SU-DHL-6 (cell line): ENCODE measurements around the gene KLLN.

Experiments
- EZH2phosphoT487 ChIP-seq: fragments of 200-600 bp; sonication (generic), shearing (Covaris generic); conservative IDR thresholded peaks from 2 replicates; pipeline ENCODE4 v1.6.1; 2018; ENCODE audit warnings: mild to moderate bottlenecking, antibody characterized with exemption, low read length, moderate library complexity, mixed read lengths
- TF ChIP-seq, protein P1 (sequence below): fragments of 200-600 bp; sonication (generic); IDR thresholded peaks from one replicate; pipeline ENCODE4 v1.5.1; 2017; ENCODE audit warnings: antibody characterized with exemption, mild to moderate bottlenecking, low read length, moderate library complexity; ENCODE audit not compliant: insufficient read depth, poor library complexity, severe bottlenecking

GRCh38 chr10:87827681-87828080, 35.7 kb downstream of the KLLN start:
- TF ChIP-seq, protein P1, sequence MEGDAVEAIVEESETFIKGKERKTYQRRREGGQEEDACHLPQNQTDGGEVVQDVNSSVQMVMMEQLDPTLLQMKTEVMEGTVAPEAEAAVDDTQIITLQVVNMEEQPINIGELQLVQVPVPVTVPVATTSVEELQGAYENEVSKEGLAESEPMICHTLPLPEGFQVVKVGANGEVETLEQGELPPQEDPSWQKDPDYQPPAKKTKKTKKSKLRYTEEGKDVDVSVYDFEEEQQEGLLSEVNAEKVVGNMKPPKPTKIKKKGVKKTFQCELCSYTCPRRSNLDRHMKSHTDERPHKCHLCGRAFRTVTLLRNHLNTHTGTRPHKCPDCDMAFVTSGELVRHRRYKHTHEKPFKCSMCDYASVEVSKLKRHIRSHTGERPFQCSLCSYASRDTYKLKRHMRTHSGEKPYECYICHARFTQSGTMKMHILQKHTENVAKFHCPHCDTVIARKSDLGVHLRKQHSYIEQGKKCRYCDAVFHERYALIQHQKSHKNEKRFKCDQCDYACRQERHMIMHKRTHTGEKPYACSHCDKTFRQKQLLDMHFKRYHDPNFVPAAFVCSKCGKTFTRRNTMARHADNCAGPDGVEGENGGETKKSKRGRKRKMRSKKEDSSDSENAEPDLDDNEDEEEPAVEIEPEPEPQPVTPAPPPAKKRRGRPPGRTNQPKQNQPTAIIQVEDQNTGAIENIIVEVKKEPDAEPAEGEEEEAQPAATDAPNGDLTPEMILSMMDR, result no peak
- no peak for TF ChIP-seq EZH2phosphoT487
